Neuronal stem cell (in vitro differentiated cells): ENCODE measurements around the gene ISLR2.

Experiments
- DNase-seq: peaks from one replicate; pipeline ENCODE4 v3.0.0-alpha.2; 2013; ENCODE audit warnings: low spot score
- H2AFZ ChIP-seq: one replicate; pipeline ENCODE4 v1.6.1; 2013; ENCODE audit warnings: mild to moderate bottlenecking, low read length, inconsistent platforms
- H2AK5ac ChIP-seq: 2 replicates; pipeline ENCODE4 v1.6.1; 2013; ENCODE audit warnings: low read depth, mild to moderate bottlenecking, inconsistent platforms, low read length, moderate library complexity, mixed read lengths
- H2BK120ac ChIP-seq: 2 replicates; pipeline ENCODE4 v1.6.1; 2013; ENCODE audit warnings: low read depth, mild to moderate bottlenecking, inconsistent platforms, low read length, moderate library complexity, mixed read lengths
- H2BK12ac ChIP-seq: one replicate; pipeline ENCODE4 v1.6.1; 2013; ENCODE audit warnings: low read length, inconsistent platforms
- H2BK15ac ChIP-seq: 2 replicates; pipeline ENCODE4 v1.6.1; 2013; ENCODE audit warnings: mild to moderate bottlenecking, low read length, inconsistent platforms, mixed read lengths
- H2BK5ac ChIP-seq: one replicate; pipeline ENCODE4 v1.6.1; 2013; ENCODE audit warnings: inconsistent platforms, mild to moderate bottlenecking, low read length, moderate library complexity
- H3K14ac ChIP-seq: one replicate; pipeline ENCODE4 v1.6.1; 2013; ENCODE audit warnings: low read length, inconsistent platforms
- H3K18ac ChIP-seq: 2 replicates; pipeline ENCODE4 v1.6.1; 2013; ENCODE audit warnings: low read length, inconsistent platforms
- H3K23ac ChIP-seq: 2 replicates; pipeline ENCODE4 v1.6.1; 2013; ENCODE audit warnings: low read depth, mild to moderate bottlenecking, mixed read lengths, low read length, inconsistent platforms; ENCODE audit not compliant: poor library complexity
- H3K27ac ChIP-seq: replicated peaks from 3 replicates; pipeline ENCODE4 v1.5.1; 2013; ENCODE audit warnings: low read length, inconsistent platforms
- H3K27me3 ChIP-seq, 3 experiments: 2 replicates each; pipeline ENCODE4 v1.6.1; 2013; ENCODE audit warnings: low read length in 3 of 3, mild to moderate bottlenecking in 2 of 3, inconsistent platforms in 1 of 3, low read depth in 1 of 3, mixed read lengths in 1 of 3, moderate library complexity in 1 of 3; ENCODE audit not compliant: control insufficient read depth in 3 of 3, insufficient read depth in 3 of 3
- H3K36me3 ChIP-seq, 2 donors: replicated peaks in 1 of 2; 2 replicates each; pipeline ENCODE4 v1.6.1; 2013; ENCODE audit warnings: low read length in 2 of 2; ENCODE audit not compliant: control insufficient read depth in 2 of 2, insufficient read depth in 2 of 2
- H3K4ac ChIP-seq: 2 replicates; pipeline ENCODE4 v1.6.1; 2013; ENCODE audit warnings: inconsistent platforms, mild to moderate bottlenecking, low read length, moderate library complexity
- H3K4me1 ChIP-seq, 2 donors: 1 replicate in 1 of 2; 2 replicates in 1 of 2; pipeline ENCODE4 v1.6.1; 2013; ENCODE audit warnings: low read length in 2 of 2, low read depth in 1 of 2; ENCODE audit not compliant: control insufficient read depth in 2 of 2, insufficient read depth in 1 of 2
- H3K4me2 ChIP-seq: one replicate; pipeline ENCODE4 v1.6.1; 2013; ENCODE audit warnings: mild to moderate bottlenecking, low read length, inconsistent platforms; ENCODE audit not compliant: insufficient read depth, poor library complexity, severe bottlenecking
- H3K4me3 ChIP-seq, 2 donors: 2 replicates each; pipeline ENCODE4 v1.5.1; 2013; ENCODE audit warnings: low read length in 2 of 2, mild to moderate bottlenecking in 2 of 2, inconsistent platforms in 1 of 2, moderate library complexity in 1 of 2
- H3K79me1 ChIP-seq: one replicate; pipeline ENCODE4 v1.6.1; 2013; ENCODE audit warnings: low read depth, mild to moderate bottlenecking, inconsistent platforms, low read length, moderate library complexity
- H3K9ac ChIP-seq: one replicate; pipeline ENCODE4 v1.6.1; 2013; ENCODE audit warnings: mild to moderate bottlenecking, low read depth, low read length, inconsistent platforms; ENCODE audit not compliant: poor library complexity
- H3K9me3 ChIP-seq, 2 donors: replicated peaks in 1 of 2; 2 replicates each; pipeline versions ENCODE3 to v1.6.1; 2013; ENCODE audit warnings: low read length in 2 of 2, mild to moderate bottlenecking in 2 of 2, inconsistent platforms in 1 of 2, low read depth in 1 of 2, mixed read lengths in 1 of 2, moderate library complexity in 1 of 2; ENCODE audit not compliant: control insufficient read depth in 2 of 2, insufficient read depth in 1 of 2
- H4K8ac ChIP-seq: one replicate; pipeline ENCODE4 v1.6.1; 2013; ENCODE audit warnings: low read depth, mild to moderate bottlenecking, inconsistent platforms, low read length, moderate library complexity
- H4K91ac ChIP-seq: one replicate; pipeline ENCODE4 v1.6.1; 2013; ENCODE audit warnings: low read length, low read depth, mild to moderate bottlenecking, inconsistent platforms; ENCODE audit not compliant: poor library complexity
- WGBS, 2 donors: extraction: QIAGEN DNeasy Blood & Tissue Kit; methylation state at CpG; one replicate each; pipeline ENCODE4 v1.1.7; 2013; ENCODE audit warnings: missing lambda C conversion rate in 2 of 2, mixed read lengths in 1 of 2; ENCODE audit not compliant: insufficient read length in 2 of 2, insufficient replicate concordance in 1 of 2; ENCODE audit errors: extremely low coverage in 2 of 2; 5-methylcytosine and 5-hydroxymethylcytosine counted together

Gene ISLR2

GRCh38 chr15:74172701-74173379, 42.5 kb downstream of the ISLR2 start:
- Histone ChIP-seq H3K18ac (peak overlapping the region; percentile 86), H2AFZ (peak overlapping the region; percentile 81), H3K4ac (no peak overlapping the region), H3K4me1 (peaks cover 23 to 53% of the 10 kb centered on the region in 2 donors), H4K91ac (no peak overlapping the region), H3K36me3 (no peaks in the 10 kb centered on the region), H4K8ac (no peak overlapping the region), H3K4me3 (no peak overlapping the region), H3K9ac (no peak overlapping the region), H3K9me3 (no peaks in the 10 kb centered on the region), H3K14ac (no peak overlapping the region), H3K27ac (no peak overlapping the region), H2BK5ac (peak overlapping the region; percentile 62), H2AK5ac (no peak overlapping the region), H3K23ac (no peak overlapping the region), H3K4me2 (peak overlapping the region; percentile 13), H2BK12ac (no peak overlapping the region), H2BK15ac (no peak overlapping the region), H2BK120ac (peak overlapping the region; percentile 27), H3K27me3 (peaks cover 0 to 6% (median 0%) of the 10 kb centered on the region in 3 experiments), H3K79me1 (peaks cover 2% of the 10 kb centered on the region)
- WGBS, 2 donors: no CpG with 5 or more reads among the region's 13 CpGs
- DNase-seq: no peak

GRCh38 chr15:74173380-74174218, 43.2 kb downstream of the ISLR2 start, which contains the start of gene ISLR:
ISLR (plus strand) TSS chr15:74173710; CDS start chr15:74174859, 1,149 bp downstream.
- Histone ChIP-seq H2BK15ac (peak within 1 kb of the TSS; percentile 82), H3K36me3 (no peaks in the 10 kb centered on the region), H3K18ac (peak within 1 kb of the TSS; percentile 86), H3K23ac (no peak within 1 kb of the TSS), H3K79me1 (peaks cover 2% of the 10 kb centered on the region), H3K27ac (no peak within 1 kb of the TSS), H3K27me3 (peaks cover 0 to 6% (median 0%) of the 10 kb centered on the region in 3 experiments), H2BK12ac (peak within 1 kb of the TSS; percentile 67), H3K14ac (peak within 1 kb of the TSS; percentile 1), H2BK120ac (peak within 1 kb of the TSS; percentile 78), H3K9me3 (no peaks in the 10 kb centered on the region), H3K4me2 (peak within 1 kb of the TSS; percentile 13), H3K4me1 (peaks cover 23 to 50% of the 10 kb centered on the region in 2 donors), H4K8ac (no peak within 1 kb of the TSS), H2BK5ac (peak within 1 kb of the TSS; percentile 62), H3K9ac (peak within 1 kb of the TSS; percentile 40), H3K4me3 (no peak within 1 kb of the TSS), H2AFZ (peak within 1 kb of the TSS; percentile 81), H3K4ac (no peak within 1 kb of the TSS), H4K91ac (no peak within 1 kb of the TSS), H2AK5ac (peak within 1 kb of the TSS; percentile 54)
- DNase-seq: no peak
- no CpG with 5 or more reads among the region's 20 CpGs for WGBS, 2 donors

DNA sequence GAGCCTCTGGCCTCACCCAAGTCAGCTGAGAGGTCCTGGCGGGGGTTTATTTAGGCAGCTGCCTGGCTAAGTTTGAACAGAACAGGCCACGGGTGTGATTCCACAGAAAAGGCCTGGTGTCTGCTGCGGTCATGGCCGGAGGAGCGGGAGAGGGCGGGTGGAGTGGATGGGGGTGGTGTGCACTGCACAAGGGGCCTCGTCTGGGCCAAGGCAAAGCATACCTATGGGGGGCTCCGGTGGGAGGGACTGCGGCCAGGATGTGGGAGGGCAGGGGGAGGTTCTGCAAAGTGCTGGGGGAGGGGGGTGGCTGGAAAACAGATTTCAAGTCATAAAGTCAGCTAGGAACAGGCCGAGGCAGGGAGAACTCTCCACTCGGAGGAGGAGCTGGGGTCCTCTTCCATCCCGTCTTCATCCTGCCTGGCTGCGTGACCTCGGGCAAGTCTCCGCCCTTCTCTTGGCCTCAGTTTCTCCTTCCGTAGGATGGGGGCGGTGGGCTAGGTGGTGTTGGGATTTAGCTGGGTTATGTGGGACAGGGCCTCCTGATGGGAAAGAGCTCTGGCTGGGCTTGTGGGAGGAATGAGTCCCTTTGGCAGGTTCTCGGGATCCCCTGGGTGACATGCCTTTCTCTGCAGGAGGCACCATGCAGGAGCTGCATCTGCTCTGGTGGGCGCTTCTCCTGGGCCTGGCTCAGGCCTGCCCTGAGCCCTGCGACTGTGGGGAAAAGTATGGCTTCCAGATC, 44.0 kb downstream of the ISLR2 start:
- H2BK120ac ChIP-seq: peak overlapping the region; percentile 78
- H3K4ac ChIP-seq: no peak overlapping the region
- H3K36me3 ChIP-seq: peaks cover 0 to 5% of the 10 kb centered on the region in 2 donors
- no peak overlapping the region for H4K8ac ChIP-seq
- peak overlapping the region; percentile 40 for H3K9ac ChIP-seq
- no peak for DNase-seq
- peak overlapping the region; percentile 67 for H2BK12ac ChIP-seq
- peak overlapping the region; percentile 86 for H3K18ac ChIP-seq
- H3K4me3 ChIP-seq: no peak overlapping the region
- H3K4me1 ChIP-seq: peaks cover 23 to 47% of the 10 kb centered on the region in 2 donors
- peaks cover 0 to 6% (median 0%) of the 10 kb centered on the region in 3 experiments for H3K27me3 ChIP-seq
- no peak overlapping the region for H3K27ac ChIP-seq
- H2AK5ac ChIP-seq: peak overlapping the region; percentile 54
- WGBS, 2 donors: no CpG with 5 or more reads among the region's 20 CpGs
- H2AFZ ChIP-seq: peak overlapping the region; percentile 81
- H3K23ac ChIP-seq: peak overlapping the region; percentile 65
- no peak overlapping the region for H3K4me2 ChIP-seq
- H4K91ac ChIP-seq: no peak overlapping the region
- H2BK5ac ChIP-seq: peak overlapping the region; percentile 57
- H3K79me1 ChIP-seq: peaks cover 2% of the 10 kb centered on the region
- H3K14ac ChIP-seq: peak overlapping the region; percentile 1
- no peaks in the 10 kb centered on the region for H3K9me3 ChIP-seq
- peak overlapping the region; percentile 82 for H2BK15ac ChIP-seq
